Stimulated activated CD4-positive, alpha-beta T cell treated with anti-CD3 and anti-CD28 coated beads, Interleukin-4, amount 100 ng/mL, for 48 hours (primary cell): ENCODE data around the gene VAV2.
"Not testable (repeated sequence)": the region's sequence is repeated elsewhere in the genome, so short reads cannot be mapped to it uniquely, and the experiment has no call there.

Source experiments
- DNase-seq, 2 donors: peaks; one replicate each; pipeline ENCODE4 v3.0.0-alpha.2; 2020; ENCODE audit warnings: low read depth in 2 of 2

Gene VAV2

GRCh38 chr9:133917375-133917774, 74.7 kb downstream of the VAV2 start:
- no peak for DNase-seq

GRCh38 chr9:133916159-133916541, 76.0 kb downstream of the VAV2 start:
- no peak for DNase-seq

GRCh38 chr9:133915534-133916158, 76.5 kb downstream of the VAV2 start:
- no peak for DNase-seq

GRCh38 chr9:133914442-133915342, 77.4 kb downstream of the VAV2 start:
- no peak for DNase-seq

GRCh38 chr9:133913571-133914369, 78.4 kb downstream of the VAV2 start:
- no peak for DNase-seq

- DNase-seq: no peak
These were observed 81.1 kb downstream of the VAV2 start for GRCh38 chr9:133910855-133911514.

GRCh38 chr9:133906932-133907910, 84.9 kb downstream of the VAV2 start:
- no peak for DNase-seq

GRCh38 chr9:133906218-133906617, 85.9 kb downstream of the VAV2 start:
- DNase-seq: no peak

GRCh38 chr9:133905493-133905892, 86.6 kb downstream of the VAV2 start:
- no peak for DNase-seq

- DNase-seq: no peak
These were observed 87.6 kb downstream of the VAV2 start for GRCh38 chr9:133904346-133905090.

GRCh38 chr9:133901184-133901835, 90.8 kb downstream of the VAV2 start:
- no peak for DNase-seq

GRCh38 chr9:133897675-133898074, 94.4 kb downstream of the VAV2 start:
- no peak for DNase-seq

GRCh38 chr9:133896007-133896406, 96.1 kb downstream of the VAV2 start:
- DNase-seq: not testable (repeated sequence)

GRCh38 chr9:133895335-133895734, 96.8 kb downstream of the VAV2 start:
- no peak for DNase-seq

GRCh38 chr9:133894377-133895321, 97.5 kb downstream of the VAV2 start:
- no peak for DNase-seq

- DNase-seq: no peak
These were observed 98.7 kb downstream of the VAV2 start for GRCh38 chr9:133893191-133893994.

- no peak for DNase-seq
These were observed 99.8 kb downstream of the VAV2 start for GRCh38 chr9:133892193-133892920.
